ENCODE data around the gene ARL6IP5.
A peak's percentile ranks its signal among the peaks of the same experiment; 100 is the strongest.

ARL6IP5 gene

GRCh38 chr3:69118555-69118954, 33.8 kb downstream of the ARL6IP5 start:
- no peak for DNase-seq

GRCh38 chr3:69119138-69119537, 34.4 kb downstream of the ARL6IP5 start:
- no peak for DNase-seq

DNA sequence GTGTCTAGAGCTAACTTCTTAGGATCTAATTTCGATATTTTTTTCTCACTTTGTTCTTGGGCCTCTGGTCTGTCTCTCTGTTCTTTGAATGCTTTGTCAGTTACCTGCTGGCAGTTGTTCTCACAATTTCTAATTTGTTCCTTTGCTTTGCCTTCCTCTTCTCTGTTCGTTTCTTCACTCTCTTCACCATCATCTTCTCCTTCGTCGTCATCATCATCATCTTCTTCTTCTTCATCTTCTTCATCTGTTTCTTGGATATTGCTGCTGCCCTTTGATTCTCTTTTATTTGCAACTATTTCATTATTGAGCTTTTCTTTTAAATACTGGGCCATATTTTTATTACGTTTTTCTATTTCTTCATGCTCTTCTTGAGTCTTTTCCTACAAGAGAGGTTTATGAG, 34.9 kb downstream of the ARL6IP5 start:
- no peak for DNase-seq

- DNase-seq, result peak; percentile 87
Measured at GRCh38 chr3:69120879-69121464, 36.2 kb downstream of the ARL6IP5 start.

GRCh38 chr3:69121513-69121912, 36.8 kb downstream of the ARL6IP5 start:
- DNase-seq, result no peak

DNA sequence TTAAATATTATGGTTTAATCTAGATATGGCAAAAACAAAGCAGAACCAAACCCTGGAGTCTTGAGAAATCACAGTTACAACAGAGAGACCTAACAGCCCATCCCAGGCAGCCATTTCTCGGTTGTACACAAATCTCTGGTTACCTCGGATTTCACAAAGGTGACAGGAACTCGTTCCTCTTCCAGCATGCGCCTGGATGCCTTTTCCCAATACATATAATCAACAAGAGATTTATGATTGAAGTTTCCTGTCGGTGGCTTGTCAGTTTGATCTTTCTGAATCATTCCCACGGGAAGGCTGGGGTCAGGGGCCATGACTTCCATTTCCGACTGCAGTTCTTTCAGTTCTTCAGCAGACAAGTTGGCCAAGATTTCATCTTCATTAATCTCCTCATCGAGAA, 37.2 kb downstream of the ARL6IP5 start:
- DNase-seq, result no peak

DNA sequence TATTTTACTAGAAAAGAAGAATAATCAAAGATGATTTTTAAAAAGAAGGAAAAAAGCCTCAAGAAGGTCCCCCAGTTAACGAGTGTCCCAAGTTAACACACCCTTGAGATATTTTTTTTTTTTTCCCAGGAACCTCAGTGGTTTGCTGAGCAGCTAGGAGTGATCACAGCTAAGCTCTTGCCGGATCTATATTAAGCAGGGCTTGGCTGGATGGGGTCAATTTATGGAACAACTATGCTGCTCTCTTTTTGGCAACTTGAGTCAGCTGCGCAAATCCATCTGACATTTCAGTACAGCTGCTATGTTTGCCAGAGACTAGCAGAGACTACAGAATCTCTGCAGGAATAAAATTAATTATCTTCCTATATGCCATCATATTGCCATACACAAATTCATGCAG, 37.7 kb downstream of the ARL6IP5 start, which contains the start of gene LMOD3:
Gene LMOD3 (minus strand): TSS at position 193 of the 400 bp plus-strand sequence. CDS start 209 bp downstream, outside the sequence.
- DNase-seq, result no peak

DNA sequence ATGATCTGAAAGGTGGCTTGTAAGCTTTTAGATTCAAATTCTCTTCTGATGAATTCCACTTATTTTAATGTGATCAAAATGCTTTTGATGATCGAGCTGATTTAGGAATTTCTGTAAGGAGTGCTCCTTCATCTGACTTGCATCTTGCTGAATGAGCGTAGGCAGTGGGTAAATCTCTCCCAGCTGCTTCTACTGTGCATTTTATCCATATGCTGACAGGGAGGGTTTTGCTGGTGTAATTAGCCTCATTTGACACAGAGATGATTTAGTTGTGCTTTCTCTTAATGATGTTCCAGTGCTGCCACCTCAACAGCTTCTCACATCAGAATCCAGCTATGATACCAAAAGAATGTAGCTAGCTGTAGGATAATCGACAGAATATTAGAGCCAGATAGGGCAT, 41.5 kb downstream of the ARL6IP5 start:
- DNase-seq, result no peak

DNA sequence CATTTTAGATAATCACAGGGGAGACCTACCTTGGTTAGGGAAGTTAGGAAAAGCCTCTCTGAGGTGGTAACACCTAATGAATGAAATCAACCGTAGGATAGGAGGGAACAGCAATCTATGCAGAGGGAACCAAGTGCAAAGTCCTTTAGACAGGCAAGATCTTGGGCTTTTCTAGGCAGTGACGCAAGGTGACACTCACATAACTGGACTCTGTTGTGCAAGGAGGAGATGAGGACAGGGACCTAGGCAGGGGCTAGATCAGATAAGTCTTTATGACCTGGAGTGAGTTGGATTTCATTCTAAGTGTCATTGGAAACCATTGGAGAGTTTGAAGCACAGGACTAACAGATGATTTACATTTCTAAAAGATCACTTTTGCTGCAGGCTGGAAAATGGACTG, 42.3 kb downstream of the ARL6IP5 start:
- no peak for DNase-seq

DNA sequence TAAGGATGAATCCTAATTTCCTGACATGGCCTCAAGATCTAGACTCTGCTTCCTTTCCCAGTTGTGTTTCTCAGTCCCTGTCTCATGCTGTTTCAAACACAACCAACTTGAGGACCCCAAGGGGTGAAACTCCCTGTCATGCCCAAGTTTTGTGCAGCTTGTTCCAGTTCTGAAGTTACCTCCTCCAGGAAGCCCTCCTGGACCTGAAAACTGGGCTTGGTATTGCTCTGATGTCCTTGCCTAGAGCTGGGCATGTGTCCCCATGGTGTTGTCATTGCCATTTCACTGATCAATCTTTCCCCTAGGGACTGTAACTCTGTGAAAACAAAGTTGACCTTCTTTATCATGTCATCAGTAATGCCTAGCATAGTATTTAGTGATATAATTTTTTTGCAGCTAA, 43.8 kb downstream of the ARL6IP5 start:
- DNase-seq, result no peak

GRCh38 chr3:69129531-69129930, 44.8 kb downstream of the ARL6IP5 start:
- no peak for DNase-seq

DNA sequence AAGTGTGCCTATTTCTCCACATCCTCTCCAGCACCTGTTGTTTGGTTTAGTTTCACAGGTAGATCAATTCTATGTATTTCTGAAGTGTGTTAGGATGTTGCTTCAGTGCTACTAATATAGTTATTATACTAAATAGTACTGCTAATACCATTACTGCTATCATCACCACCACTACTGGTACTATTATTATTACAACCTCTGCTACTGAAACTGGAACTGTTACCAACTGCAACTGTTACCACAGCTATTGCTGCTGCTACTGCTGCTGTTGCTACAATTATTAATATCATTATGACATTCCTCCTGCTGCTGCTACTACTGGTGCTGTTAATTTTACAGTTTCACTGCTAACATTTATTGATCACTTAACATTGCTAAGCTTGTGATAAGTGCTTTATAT, 46.0 kb downstream of the ARL6IP5 start:
- DNase-seq, result no peak

- DNase-seq, result no peak
Measured at GRCh38 chr3:69137005-69137404, 52.3 kb downstream of the ARL6IP5 start.

GRCh38 chr3:69137412-69137811, 52.7 kb downstream of the ARL6IP5 start:
- no peak for DNase-seq

DNA sequence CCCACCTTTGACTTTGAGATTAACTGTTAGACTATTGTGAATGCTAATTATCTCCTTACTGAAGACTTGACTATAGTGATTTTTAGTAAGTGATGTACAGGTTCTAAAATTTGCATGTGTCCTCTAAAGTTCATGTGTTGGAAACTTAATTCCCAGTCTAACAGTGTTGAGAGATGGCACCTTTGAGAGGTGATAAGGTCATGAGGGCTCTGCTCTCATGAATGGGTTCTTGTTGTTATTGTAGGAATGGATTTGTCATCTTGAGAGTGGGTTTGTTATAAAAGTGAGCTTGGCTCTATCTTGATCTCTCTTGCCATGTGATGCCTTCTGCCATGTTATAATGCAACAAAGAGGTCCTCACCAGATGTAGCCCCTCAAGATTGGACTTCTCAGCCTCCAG, 56.6 kb downstream of the ARL6IP5 start:
- DNase-seq, result no peak

GRCh38 chr3:69142090-69142489, 57.4 kb downstream of the ARL6IP5 start:
- DNase-seq, result no peak

- no peak for DNase-seq
Measured at GRCh38 chr3:69142797-69143454, 58.2 kb downstream of the ARL6IP5 start.

GRCh38 chr3:69143612-69144011, 58.9 kb downstream of the ARL6IP5 start:
- DNase-seq, result no peak

GRCh38 chr3:69144631-69145245, 60.0 kb downstream of the ARL6IP5 start:
- no peak for DNase-seq

GRCh38 chr3:69145688-69146087, 61.0 kb downstream of the ARL6IP5 start:
- no peak for DNase-seq

- DNase-seq, result no peak
Measured at GRCh38 chr3:69149586-69149985, 64.8 kb downstream of the ARL6IP5 start.
